GM18526 (cell line): ENCODE measurements around the gene LMAN2.

Source experiments
- POLR2A ChIP-seq: IDR thresholded peaks from 3 replicates; pipeline ENCODE4 v1.6.1; 2011; ENCODE audit not compliant: insufficient read length; ENCODE audit errors: extremely low read depth

Gene LMAN2

DNA sequence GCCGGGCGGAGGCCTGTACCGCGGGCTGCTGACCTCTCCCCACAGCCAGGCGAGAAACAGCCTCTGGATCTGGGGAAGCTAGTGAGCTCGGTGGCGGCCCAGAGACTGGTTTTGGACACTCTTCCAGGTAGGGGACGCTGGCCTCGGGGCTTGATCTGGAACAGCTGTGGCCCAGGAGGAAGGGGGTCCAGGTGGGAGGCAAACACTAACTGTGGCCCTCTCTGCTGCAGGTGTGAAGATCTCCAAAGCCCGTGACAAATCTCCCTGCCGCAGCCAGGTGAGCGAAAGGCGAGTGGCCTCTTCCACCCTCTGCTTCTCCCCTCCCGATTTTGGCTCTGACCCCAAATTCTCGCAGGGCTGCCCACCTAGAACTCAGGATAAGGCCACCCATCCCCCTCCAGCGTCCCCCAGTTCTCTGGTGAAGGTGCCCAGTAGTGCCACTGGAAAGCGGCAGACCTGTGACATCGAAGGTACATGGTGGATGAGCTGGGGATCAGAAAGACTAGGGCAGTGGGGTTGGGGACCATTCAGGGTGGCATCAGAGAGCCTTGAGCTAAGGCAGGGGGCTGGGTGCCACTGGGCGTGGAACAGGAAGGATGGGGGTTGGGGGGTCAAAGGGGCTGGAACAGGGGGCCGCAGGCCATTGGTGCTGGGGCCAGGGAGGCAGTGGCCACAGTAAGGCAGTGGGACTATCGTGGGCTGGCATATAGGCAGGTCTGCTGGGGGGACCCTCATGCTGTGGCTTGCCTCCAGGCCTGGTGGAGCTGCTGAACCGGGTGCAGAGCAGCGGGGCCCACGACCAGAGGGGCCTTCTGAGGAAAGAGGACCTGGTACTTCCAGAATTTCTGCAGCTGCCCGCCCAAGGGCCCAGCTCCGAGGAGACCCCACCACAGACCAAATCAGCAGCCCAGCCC, 19.9 kb upstream of the LMAN2 start:
- TF ChIP-seq POLR2A: no peak

DNA sequence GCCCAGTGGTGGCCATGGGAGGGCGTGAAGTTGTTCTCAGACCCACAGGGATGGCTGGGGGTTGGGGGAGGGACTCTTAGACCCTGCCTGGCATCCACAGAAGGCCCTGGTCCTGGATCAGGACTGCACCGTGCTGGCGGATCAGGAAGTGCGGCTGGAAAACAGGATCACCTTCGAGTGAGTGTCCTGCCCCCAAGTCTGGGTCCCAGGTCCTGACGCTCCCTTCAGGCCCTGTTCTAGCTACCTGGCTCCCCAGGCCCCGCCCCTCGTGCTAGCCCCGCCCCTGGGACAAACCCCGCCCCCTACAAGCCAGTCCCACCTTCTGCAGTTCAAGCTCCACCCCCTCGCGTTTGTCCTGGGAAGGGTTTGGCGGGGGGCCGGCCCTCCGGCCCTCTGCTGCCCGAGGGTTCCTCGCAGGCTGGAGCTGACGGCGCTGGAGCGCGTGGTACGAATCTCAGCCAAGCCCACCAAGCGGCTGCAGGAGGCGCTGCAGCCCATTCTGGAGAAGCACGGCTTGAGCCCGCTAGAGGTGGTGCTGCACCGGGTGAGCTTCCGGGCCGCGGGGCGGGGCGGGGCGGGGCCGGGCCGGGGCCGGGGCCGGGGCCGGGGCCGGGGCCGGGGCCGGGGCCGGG, 19.1 kb upstream of the LMAN2 start:
- TF ChIP-seq POLR2A: no peak

DNA sequence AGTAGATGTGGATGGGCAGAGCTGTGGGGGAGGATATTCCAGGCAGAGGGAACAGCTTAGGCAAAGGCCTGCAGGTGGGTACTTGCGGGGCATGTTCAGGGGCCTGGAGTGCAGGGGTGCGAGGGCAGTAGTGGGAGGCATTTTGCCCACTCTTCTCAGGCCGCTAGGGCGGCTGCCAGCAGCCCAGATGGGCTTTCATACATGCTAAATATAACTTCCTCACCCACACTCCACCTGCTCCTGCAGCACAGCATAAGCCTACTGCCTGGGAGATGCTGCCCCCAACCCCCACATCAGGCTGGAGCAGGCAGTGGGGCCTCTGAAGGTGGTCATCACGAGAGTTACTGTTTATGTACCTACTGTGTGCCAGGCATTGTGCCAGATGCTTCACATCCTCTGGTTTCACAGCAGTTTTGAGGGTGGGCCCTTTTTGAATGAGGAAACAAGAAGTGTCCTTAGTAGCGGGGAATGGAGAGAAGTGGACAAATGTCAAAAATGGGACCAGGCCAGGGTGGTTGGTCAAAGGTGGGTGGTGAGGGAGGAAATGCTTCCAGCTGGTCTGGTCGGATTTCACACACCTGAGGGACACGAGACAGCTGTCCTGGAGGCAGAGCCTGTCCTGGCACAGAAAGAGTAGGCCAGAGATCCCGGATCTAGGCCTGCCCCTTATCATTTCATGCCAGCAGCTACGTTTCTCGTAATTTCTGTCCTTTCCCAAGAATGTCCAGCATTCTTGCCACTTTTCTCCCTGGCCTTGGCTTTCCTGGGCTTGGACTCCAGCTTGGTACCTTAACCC, 18.4 kb upstream of the LMAN2 start:
- peak; percentile 6 for TF ChIP-seq POLR2A

DNA sequence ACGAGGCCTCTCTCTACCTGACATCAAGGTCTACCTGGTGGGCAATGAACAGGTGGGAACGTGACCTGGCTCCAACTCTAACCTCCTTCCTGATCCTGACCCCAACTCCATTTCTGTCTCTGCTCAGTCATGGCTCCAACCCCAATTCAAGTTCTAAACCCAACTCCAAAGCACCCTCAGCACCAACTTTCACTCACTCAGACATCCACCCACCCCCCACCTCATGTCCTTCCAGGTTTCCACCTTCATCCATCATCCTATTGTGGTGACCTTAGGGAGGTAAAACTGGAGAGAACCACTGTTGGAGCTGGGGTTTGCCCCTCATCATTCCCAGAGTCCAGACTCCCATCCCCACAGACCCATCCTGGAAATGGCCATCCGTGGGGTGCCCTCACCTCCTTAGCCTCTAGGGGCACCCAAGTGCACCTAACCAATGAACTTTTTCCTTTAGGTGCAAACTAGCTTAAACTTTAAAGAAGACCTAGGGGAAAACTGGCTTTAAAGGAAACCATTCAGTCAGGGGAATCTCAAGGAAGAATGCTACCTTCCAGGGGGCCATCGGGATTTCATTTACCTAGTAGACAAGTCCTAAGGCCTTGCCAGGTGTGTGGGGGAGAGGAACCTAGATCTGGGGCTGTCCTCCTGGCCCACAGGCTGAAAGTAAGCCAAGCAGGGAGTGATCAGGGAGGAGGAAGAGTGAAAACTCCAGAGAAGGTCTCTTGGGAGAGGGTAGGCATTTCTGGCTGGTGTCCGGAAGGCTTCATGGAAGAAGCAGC, 17.6 kb upstream of the LMAN2 start:
- no peak for TF ChIP-seq POLR2A

DNA sequence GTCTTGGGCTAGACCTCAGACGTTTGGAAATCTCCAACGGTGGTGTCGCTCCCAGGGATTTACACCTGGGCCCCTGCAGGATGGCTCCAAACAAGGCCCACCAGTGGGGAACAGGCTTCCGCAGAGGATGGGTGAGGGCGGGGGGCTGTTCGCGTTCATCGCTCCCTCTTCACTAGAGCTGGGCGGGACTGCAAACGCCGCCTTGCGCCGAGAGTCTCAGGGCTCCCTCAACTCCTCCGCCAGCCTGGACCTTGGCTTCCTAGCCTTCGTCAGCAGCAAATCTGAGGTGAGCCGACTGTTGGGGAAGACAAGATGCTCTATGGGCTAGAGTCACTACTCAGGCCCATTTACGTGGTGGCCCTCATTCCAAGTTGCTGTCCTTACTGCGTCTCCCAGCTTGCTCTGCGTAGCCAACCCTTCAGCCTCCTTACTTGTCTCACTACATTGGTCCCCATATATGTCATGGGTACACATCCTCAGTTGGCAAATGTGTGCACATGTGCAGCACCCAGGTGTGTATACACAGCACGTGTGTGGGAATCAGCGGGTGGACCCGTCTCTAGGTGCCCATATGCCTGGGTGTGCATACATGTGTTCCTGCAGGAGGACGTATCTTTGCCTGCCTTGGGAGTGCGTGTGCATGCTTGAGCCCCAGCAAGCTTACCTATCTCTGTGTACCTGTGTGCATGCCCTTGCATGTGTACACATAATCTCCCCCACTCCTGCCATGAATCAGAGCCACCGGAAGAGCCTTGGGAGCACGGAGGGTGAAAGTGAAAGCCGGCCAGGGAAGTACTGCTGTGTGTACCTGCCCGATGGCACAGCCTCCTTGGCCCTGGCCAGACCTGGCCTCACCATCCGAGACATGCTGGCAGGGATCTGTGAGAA, 16.8 kb upstream of the LMAN2 start:
- no peak for TF ChIP-seq POLR2A

DNA sequence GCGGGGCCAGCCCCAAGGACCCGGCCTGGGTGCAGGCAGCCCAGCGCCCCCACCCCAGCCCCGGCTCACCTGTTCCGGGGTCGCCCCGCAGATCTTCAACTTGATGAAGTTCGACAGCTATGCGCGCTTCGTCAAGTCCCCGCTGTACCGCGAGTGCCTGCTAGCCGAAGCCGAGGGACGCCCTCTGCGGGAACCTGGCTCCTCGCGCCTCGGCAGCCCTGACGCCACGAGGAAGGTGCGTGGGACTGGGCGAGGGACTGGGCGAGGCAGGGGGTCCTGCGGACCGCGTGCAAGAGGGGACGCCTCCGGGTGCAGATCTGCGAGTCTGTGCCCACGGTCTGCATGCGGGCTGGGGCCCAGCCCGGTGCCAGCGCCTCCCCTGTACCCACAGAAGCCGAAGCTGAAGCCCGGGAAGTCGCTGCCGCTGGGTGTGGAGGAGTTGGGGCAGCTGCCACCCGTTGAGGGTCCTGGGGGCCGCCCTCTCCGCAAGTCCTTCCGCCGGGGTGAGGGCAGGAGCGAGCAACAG, 15.9 kb upstream of the LMAN2 start:
- no peak for TF ChIP-seq POLR2A

DNA sequence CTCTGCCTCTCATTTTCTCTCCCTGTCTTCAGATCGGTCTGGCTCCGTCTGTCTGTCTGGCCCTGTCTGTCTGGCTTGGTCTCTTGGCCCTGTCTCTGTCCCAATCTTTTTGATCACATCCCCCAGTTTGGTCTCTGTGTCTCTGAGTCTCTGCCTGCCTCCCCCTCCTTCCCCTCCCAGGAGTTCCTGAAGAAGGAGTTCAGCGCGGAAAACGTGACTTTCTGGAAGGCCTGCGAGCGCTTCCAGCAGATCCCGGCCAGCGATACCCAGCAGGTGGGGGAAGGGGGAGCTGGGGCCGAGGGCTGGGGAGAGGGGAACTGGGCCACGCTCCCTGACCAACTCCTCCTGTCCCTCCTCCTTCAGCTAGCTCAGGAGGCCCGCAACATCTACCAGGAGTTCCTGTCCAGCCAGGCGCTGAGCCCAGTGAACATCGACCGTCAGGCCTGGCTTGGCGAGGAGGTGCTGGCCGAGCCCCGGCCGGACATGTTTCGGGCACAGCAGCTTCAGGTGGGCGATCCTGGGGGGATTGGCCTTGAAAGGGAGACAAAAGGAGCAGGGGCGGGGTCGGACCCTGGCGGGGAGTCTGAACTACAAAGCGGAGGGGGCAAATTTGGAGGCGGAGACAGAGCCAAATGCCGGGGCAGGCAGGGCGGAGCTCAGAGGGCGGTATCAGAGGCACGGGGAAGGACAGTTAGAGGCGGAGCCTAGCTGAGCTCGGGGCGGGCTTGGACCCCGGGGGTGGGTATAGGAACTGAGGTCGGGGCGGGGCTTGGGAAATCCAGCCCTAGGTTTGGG, 15.3 kb upstream of the LMAN2 start:
- TF ChIP-seq POLR2A: no peak

DNA sequence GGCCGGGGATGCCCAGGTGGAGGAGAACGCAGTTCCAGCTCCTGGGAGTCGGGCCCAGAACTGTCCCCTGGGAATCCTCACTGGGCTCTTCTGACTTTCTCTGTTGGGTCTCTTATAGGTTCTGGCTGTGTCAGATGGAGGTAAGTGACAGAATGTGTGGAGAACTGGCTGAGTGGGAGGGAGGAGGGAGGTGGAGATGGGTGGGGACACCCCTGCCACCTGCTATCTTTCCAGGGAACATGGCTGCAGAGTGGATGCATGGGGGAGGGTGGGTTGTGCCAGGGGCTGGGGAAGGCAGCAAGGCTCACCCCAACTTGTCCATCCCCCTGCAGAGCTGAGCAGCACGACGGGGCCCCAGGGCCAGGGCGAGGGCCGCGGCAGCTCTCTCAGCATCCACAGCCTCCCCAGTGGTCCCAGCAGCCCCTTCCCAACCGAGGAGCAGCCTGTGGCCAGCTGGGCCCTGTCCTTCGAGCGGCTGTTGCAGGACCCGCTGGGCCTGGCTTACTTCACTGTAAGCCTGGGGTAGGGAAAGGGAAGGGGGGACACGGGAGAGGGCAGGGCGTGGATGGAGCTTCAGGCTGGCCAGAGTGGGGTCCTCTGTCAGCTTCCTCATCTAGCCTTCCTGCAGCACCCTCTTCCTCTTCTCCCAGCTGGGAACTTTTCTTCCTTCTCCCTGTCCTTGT, 14.5 kb upstream of the LMAN2 start:
- TF ChIP-seq POLR2A: no peak

DNA sequence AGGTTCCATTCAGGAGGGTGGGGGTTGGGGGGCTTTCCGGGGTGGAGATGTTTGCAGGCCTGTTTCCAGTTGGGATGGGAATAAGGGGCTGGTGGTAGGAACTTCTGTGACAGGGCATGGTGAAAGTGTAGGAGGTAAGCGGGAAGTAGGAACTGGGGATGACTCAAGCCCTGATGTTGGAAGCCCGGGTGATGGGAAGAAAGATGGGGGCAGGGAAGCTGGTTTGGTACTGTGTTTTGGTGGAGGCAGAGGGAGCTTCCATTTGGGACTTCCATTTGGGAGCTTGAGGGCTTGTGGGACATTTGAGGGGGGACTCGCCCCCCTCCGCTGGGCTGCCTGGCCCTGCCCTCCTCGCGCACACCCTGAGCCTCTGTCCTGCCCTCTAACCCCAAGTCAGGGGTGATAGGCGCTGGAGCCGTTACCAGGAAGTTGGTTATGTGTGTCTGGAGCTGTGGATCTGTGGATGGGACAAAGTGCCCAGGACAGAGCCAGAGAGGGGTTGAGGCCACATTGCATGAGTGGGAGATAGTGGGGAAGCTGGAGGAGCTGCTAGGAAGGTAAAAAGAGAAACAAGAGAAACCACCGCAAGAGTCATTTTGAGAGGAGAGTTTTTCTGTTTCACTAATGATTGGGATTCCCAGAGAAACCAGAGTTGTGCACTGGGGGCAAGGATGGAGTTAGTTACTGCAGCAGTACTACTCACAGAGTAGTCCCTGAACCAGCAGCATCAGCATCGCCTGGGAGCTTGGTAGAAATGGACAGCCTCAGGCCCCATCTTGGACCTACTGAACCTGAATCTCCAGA, 12.9 kb upstream of the LMAN2 start:
- TF ChIP-seq POLR2A: no peak

DNA sequence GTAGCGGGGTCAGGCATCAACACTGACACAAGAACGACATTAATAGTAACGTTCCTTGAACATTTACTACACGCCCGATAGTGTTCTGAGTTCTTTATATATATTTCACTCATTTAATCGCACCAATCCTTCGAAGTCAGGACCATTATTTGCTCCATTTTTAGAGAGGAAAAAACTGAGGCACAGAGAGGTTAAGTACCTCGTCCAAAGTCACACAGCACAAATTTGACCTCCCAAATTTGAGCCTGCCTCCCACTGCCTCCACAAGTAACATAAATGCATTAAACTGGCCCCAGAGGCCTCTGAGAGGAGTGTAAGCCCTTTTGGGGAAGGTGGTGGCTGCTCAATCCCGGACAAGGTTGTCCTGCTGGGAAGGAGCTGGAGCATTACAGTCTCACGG, 12.1 kb upstream of the LMAN2 start:
- no peak for TF ChIP-seq POLR2A

DNA sequence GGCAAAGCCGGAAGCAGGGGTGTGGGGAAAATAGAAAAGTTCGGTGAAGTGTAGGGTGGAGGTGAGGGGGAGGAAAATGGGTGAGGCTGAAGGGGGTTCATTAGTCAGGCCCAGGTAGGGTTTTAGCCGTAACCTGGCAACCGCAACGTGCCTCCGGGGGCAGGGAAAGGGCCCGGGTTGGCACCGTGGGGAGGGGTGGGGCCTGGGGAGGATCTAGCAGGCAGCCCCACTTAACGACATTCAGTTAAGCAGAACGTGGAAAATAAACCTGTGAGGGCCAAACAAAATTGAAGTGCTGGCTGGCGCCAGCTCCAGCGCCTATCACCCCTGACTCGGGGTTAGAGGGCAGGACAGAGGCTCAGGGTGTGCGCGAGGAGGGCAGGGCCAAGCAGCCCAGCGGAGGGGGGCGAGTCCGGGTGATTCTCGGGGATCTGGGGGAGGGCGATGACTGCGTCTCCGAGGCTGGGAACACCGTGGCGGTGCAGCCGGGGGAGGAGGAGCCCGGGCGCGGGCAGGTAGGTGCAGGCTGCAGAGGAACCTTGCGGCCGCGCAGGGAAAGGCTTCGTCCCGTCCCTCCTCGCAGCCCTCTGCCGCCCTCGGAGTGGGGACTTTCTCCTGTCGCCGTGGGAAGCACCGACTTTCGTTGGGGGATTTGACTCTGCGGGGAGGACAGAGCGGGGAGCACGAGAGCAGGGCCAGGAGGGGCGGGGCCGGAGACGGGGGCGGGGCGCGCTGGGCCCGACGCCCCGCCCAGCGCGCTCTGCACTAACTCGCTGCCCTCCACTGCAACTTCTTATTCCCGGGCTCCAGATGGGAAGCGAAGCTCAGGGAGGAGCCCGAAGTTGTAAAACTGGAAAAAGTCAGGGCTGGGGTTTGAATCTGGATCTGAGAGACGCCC, 11.4 kb upstream of the LMAN2 start:
- peak; percentile 40 for TF ChIP-seq POLR2A

DNA sequence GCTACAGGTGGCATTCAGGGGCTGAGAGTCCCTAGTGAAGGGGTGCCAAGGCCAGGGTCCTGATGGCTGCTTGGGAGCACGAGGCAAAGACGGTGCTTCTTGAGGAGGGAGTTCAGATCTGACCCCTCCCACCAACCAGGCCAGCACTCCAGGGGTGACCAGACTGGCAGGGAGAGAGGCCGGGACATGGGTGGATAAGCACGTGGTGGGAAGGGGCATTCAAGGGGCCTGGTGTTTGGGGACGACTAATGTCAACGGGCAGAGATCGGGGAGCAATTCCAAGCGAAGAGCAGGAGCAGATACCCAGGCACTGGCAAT, 10.8 kb upstream of the LMAN2 start:
- no peak for TF ChIP-seq POLR2A
